Smooth muscle cell of the brain vasculature (primary cell): Measurements from ENCODE around the gene NUTF2.
"Not testable (repeated sequence)": the region's sequence is repeated elsewhere in the genome, so short reads cannot be mapped to it uniquely, and the experiment has no call there.

Experiments
- DNase-seq: peaks from one replicate; pipeline ENCODE4 v3.0.0-alpha.2; 2012; ENCODE audit warnings: low read depth, low spot score

NUTF2 gene

DNA sequence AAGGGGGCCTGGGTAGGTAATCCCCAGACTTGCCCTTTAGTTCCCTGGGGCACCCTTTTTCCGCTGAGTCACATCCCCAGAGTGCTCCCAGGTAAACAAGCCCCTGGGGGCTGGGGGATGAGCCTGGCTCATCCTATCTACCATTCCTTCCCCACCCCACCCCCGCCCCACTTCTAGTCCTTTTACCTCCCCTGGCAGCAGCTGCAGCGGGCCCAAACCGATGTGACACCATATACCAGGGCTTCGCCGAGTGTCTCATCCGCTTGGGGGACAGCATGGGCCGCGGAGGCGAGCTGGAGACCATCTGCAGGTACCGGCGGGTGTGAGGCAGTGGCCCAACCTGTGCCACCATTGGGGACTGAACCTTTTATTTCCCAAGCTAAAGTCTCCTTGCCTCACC is 38.8 kb downstream of the NUTF2 start:
- no peak for DNase-seq

DNA sequence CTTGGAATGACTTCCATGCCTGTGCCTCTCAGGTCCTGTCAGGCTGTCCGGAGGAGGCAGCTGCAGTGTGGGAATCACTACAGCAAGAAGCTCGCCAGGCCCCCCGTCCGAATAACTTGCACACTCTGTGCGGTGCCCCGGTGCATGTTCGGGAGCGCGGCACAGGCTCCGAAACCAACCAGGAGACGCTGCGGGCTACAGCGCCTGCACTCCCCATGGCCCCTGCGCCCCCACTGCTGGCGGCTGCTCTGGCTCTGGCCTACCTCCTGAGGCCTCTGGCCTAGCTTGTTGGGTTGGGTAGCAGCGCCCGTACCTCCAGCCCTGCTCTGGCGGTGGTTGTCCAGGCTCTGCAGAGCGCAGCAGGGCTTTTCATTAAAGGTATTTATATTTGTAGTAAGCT is 39.2 kb downstream of the NUTF2 start:
- DNase-seq, result no peak

DNA sequence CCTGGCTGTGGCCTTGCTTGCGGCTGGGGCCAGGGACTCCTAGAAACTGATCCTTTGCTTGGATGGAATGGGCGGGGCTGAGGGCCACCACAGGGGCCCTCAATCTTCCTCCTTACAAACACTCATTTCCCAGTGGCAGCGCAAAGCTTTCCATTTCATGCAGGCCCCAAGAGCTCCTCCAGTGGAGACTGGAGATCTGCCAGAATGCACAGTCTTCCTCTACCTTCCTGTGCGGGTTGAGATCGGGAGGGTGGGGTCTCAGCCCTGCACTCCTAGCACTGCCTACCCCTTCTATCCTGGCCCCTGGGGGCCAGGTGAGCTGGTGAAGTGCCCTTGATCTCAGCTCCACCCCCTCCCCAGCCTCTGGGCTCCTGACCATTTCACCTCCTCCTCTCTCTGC is 39.7 kb downstream of the NUTF2 start:
- DNase-seq, result no peak

DNA sequence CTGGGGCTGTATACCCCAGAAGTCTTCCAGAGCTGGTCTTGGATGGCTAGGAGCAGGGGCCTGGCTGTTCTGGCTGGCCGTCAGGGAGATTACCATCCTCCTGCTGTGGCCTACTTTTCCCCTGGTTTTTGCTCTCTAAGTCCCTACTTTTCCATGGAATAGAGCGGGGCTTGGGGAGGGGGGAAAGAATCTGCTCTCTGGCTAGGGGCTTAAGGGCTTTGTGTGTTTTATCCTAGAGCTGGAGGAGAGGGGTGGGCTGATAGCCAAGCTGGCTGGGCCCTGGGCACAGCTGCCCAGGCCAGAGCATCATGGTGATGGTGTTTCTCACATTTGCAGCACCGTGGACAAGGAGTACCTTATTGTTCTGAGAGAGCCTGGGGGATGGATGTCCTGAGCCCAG is 41.6 kb downstream of the NUTF2 start:
- no peak for DNase-seq

DNA sequence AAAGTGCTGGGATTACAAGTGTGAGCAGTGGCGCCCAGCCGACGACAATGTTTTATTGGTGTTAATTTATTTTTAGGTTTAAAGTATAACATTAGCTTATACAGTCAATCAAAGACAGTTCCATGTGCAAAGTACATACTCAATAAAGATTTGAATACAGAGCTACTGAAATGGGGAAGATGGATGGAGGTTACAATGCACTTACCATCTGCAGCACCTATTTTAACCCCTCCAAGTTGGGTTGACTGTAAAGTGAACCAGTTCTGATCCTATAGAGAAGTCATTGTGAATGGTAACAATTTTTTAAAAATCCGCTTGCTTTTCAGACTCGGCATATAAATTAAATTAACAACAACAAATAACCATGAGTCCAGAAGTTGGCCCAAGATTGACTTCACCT is 45.6 kb downstream of the NUTF2 start:
- no peak for DNase-seq

DNA sequence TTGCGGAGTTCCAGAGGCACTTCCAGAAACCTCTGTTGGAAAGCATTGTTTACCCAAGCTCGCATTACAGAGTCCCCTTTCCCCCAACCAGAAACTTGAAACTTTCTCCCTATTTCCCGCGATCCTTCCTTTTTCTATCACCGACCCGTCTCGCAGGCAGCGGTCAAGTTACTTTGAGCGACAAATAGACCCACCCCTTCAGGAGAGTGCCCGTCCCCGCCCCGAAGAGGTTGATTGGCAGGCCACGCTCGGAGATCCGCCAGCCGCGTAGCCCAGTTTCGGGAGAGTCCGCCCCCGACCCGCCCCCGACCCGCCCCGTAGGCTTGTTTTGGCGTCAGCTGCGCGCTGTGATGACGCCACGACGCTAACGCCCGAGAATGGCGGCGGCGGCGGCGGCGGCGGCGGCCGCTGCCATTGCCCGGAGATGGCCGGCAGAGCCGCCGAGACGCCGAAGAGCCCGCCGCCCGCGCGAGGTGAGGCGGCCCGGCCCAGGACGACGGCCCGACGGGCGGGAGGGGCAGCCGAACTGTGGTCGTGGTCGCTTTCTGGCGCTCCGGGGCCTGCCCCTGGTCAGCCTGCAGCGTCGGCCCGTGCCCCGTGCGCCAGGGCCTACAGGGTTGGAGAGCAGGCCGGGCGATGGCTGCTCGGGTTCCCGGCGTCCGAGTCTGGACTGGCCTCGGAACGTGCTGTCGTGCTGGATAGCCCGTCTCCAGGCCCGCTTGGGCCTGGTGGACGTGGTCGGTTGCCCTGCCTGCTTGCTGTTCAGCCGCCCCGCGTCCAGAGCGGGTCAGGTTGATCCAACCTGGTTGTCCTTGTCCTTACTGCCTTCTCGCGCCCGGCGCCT is 46.4 kb downstream of the NUTF2 start, which contains the start of gene PSKH1:
PSKH1 (plus strand) TSS at position 356 of the 844 bp plus-strand sequence. CDS start 15,496 bp downstream, outside the sequence.
- peak; percentile 84 for DNase-seq

DNA sequence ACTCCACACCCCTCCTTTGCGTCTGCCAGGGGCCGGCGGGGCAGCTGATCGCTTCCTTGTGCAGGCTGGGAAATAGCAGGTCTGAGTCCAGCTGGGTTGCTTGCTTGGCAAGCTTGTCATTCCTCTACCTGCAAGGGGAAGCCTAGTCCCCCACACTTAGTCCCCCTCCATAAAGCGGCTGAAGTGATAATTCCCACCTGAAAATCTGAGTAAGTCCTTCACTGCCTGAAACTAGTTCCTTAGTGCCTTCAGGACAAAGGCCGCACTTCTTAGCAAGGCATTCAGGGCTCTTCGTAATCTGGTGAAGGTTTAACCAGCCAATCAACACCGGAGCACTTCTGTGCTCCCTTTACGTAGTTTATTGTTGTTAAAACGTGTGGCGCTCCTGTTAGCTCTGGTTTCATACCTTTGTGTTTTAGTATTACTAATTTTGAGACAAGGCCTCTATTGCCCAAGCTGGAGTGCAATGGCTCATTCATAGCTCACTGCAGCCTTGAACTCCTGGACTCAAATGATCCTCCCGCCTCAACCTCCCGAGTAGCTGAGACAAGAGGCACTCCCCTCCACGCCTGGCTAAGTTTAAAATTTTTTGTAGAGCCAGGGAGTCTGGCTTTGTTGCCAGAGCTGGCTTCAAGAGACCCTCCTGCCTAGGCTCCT is 47.1 kb downstream of the NUTF2 start:
- DNase-seq, result no peak

DNA sequence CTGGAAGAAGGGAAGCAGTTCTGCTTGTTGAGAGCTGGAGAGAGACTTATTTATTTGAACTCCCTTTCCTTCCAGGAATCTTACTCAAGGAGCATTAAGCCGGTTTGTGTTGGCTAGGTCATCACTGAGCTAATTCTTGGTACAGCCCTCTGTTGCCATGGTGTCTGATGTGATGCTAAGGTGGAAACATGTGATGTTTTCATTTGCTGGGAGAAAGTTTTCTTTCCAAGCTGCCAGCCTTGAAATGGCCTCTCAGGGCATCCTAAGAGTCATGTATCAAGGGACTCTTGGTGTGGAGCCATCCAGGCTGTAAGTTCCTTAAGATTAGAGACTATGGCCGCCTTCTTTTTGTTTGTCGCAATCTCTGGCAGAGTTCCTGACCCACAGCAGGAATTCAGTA is 50.5 kb downstream of the NUTF2 start:
- no peak for DNase-seq

DNA sequence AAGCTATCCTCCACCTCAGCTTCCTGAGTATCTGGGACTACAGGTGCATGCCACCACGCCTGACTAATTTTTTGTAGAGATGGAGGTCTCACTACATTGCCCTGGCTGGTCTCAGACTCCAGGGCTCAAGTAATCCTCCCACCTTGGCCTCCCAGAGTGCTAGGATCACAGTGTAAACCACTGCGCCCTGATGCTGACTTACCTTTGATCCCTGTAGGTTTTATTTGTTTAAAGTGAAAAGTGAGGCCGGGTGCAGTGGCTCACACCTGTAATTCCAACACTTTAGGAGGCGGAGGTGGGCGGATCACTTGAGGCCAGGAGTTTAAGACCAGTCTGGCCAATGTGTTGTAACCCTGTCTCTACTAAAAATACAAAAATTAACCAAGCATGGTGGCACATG is 55.0 kb downstream of the NUTF2 start:
- DNase-seq, result no peak

DNA sequence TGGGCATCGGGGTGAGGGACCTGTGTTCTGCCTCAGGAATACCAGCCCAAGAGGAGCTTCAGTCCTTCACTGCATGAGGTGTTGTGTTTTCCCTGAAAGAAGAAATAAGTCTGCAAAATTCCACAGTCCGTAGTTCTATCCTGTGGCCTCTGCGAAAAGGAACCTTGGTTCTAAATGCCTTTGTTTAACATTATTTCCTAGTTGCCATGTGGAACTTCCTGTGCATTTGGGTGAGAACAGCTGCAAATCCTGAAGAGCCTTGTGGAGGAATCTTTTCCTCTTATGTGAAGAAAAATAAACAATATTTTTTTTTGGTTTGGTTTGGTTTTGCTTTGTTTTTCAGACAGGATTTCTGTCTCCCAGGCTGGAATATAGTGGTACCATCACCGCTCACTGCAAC is 56.1 kb downstream of the NUTF2 start:
- no peak for DNase-seq

DNA sequence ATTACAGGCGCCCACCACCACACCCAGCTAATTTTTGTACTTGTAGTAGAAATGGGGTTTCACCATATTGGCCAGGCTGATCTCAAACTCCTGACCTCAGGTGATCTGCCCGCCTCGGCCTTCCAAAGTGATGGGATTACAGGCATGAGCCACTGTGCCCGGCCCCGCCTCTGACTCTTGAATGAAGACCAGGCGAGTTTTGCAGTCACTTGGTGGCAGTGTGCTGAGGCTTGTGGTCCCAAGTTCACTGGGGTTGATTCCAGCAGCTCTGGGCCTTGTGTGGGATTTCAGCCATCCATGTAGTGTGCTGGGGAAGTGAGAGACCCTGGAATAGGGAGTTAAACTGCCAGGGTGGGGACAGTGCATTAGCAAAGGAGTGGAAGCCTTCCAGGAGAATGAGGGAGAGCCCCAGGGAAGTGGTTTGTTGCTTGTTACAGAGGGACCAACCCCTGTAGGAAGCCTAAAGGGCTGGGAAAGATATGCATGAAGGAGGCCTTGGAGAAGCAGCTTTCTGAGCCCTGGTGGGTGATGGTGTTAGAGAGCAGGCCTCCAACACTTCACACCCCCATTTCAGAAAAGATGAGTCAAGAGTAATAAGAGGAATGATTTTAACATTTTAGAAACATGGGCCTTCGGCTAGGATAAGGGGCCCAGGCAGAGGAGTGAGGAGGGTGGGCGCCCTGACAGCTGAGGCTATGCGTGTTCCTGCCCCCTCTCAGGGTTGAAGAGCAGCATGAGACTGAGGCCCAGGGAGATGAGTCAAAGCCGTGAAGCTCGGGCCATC is 60.9 kb downstream of the NUTF2 start:
- no peak for DNase-seq

DNA sequence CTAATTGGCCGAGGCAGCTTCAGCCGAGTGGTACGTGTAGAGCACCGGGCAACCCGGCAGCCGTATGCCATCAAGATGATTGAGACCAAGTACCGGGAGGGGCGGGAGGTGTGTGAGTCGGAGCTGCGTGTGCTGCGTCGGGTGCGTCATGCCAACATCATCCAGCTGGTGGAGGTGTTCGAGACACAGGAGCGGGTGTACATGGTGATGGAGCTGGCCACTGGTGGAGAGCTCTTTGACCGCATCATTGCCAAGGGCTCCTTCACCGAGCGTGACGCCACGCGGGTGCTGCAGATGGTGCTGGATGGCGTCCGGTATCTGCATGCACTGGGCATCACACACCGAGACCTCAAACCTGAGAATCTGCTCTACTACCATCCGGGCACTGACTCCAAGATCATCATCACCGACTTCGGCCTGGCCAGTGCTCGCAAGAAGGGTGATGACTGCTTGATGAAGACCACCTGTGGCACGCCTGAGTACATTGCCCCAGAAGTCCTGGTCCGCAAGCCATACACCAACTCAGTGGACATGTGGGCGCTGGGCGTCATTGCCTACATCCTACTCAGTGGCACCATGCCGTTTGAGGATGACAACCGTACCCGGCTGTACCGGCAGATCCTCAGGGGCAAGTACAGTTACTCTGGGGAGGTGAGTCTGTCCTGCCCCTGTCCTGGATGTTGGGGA is 62.5 kb downstream of the NUTF2 start:
- no peak for DNase-seq

DNA sequence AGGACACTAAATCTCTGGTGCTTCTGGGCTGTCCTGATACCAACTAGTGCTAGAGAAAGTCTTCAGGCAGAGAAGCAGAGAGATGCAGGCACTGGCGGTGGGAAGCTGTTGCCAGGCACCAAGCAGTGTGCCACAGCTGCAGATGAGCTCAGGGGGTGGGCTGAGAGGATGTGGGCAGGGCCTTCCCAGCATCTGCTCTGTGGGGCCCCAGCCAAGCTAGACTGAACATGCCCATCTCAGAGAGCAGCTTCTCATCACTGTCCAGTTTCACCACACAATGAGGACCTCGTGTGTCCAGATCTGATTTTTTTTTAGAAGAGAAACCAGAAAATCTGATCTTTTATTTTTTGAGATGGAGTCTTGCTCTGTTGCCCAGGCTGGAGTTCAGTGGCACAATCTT is 63.4 kb downstream of the NUTF2 start:
- peak; percentile 82 for DNase-seq

DNA sequence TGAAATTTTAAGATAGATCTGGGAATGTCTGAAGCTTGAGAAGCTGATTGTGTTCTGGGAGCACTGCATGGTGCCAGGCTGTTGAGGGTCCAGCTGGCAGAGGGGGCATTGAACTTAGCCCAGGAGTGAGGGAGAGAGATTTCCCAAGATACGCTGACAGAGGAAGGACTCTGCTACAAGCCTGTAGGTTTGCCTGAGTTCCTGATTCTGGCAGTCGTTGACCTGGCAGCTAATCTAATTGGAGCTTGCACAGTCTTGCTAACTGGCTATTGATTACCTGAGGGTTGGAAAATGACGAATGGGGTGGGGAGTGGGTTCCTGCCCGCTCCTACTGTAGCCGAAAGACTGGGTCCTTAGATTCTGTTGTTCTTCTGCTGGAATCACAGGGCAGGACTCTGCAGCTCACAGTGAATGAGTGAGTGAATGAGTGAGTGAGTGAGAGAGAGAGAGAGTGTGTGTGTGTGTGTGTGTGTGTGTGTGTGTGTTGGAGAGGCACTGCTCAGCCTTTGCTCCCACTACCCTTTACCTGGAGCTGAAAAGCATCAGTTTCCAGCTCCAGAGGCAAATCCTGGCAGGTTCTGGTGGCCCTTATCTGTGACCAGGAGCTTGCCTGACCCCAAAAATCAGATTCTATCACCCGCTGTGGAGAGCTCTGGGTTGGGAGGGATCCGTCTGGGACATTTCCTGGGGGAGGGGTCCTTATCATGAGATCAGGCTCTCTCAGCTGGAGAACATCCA is 68.2 kb downstream of the NUTF2 start:
- DNase-seq, result no peak

DNA sequence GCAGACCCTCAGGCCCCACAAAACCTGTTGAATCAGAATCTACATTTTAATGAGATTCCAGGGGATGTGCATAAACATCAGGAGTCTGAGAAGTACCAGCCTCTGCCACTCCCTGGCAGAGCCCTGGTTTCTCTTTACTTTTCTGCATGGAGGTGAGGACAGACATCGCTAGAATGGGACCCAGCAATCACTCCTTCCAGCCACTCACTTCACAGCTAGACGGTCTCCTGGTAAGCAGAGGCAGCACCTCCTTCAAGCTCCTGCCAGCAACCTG is 68.7 kb downstream of the NUTF2 start:
- DNase-seq, result not testable (repeated sequence)

DNA sequence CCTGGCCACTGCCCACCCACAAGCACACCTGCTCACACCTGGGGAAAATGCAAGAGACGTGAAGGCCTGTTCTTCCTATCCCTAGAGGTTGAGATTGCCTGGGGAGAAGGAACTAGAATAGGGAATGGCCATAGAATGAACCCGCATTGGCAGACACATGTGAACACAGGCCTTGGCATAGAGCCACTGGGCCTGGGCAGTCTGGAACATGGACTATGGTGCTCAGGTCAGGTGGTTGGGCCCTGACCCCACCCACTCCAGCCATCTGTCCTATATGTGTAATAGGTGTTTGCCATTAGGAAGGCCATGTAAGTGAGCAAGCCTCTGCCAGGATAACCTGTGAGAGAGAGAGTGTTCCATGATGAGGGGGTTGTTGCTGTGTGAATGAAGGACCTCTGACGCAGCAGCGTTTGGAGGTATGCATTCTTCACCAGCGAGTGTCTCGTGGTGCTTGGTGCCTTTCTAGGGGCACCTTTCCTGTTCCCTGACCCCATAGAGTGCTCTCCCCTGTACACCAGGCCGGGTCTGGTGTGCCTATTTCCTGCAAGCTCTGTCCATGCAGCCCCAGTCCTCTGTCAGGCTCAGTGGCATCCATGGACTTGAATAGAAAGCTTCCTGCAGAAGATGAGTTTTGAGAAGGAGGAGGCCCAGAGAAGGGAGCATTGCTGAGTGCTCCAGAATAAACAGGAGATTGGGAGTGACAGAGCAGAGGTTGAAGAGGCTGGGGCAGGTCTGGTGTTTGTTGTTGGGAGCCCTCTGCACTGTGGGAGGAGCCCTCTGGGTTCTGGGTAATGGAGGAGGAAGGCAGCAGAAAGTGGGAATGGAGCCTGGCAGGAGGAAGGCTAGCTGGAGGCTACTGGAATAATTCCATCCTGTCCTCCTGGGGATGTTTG is 69.3 kb downstream of the NUTF2 start:
- DNase-seq, result no peak

DNA sequence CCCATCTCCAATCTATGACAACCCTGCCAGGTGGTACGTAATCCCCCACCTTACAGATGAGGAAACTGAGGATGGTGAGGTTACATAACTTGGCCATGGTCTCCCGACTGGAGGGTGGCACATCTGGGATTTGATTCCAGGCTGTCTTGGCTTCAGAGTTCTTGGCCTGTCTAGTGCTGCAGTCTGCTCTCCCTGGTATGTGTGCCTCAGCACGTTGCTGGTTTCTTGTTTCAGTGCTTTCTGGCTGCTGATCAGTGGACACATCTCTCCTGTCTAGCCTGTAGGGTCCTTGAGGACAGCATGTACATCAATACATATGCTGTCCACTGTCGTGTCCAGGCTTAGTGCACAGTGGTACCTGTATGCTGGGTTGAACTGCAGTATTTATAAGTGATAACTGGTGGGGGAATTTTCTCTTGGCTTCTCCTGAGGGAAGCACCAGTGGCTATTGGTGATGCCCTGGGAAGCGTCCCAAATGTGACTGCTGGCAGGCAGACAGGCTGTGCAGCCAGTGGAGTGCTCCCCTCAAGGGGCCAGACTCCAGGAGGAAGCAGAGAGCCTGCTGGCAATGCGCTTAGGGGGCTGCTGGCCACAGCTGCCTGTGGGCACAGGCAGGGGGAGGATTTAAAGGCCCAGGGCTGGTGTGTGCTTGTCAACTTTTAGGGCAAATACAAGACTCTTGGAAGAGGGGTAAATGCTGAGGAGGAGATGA is 70.6 kb downstream of the NUTF2 start:
- DNase-seq, result no peak

DNA sequence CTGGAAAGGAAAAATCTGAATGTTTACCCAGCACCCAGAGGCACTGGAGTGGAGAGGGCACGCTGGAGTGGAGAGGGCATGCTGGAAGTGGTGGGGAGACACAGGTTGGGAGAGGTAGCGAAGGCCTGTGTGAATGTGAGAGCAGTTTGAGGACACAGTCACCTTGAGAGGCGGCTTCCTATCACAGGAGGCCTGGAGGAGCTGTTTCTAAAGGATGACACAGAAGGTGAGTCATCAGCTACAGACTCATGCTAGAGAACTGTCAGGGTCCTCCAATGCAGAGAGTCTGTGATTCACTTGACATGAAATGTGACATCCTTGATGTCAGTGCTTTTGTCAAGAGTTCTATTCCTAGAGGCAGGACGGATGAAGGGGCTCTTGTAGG is 71.1 kb downstream of the NUTF2 start:
- DNase-seq, result no peak

DNA sequence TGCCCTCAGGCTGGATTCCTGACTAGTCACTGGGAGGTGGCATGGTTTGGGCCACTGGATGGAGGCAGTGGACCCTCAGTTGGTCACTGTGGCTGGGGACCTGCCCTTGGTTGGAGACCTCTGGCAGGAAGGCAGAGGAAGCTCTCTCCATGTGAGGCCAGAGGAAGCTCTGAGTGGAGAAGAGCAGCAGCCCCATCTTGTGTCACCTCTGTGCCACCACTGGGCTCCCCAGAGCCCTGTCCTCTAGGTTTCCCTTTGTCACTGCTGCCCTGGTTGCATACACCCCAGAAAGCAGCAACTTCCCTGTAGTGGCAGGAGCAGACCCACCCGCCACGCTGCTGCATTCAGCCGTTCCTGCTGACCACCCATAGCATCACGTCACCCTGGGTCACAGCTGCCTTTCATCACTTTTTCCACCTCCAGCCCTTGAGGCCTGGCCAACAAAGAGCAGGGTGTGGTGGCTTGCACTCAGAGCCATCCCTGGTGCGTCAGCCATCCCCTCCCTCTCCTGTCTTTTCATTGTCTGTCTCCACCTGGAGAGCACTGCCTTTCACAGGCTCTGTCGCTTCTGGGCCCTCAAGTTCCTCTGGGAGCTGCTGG is 73.0 kb downstream of the NUTF2 start:
- no peak for DNase-seq
